ENCODE measurements around the gene LAMC2. TPM values are rescaled to one million over a fixed set of nuclear protein-coding genes. Genes with fewer than 3 reads are reported as not detected.

Gene LAMC2
- total RNA-seq, 1 donor, result 27.6 TPM

DNA sequence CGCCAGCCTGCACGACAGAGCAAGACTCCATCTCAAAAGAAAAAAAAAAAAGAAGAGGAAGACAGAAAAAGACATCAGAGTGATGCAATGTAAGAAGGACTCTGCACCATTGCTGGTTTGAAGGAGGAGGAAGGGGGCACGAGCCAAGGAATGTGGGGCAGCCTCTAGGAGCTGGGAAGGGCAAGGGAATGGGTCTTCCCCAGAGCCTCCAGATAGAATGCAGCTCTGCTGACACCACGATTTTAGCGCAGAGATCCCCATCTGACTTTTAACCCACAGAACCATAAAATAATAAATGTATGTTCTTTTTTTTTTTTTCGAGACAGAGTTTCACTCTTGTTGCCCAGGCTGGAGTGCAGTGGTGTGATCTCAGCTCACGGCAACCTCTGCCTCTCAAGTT, 33.9 kb upstream of the LAMC2 start:
- TF ChIP-seq, protein P1, sequence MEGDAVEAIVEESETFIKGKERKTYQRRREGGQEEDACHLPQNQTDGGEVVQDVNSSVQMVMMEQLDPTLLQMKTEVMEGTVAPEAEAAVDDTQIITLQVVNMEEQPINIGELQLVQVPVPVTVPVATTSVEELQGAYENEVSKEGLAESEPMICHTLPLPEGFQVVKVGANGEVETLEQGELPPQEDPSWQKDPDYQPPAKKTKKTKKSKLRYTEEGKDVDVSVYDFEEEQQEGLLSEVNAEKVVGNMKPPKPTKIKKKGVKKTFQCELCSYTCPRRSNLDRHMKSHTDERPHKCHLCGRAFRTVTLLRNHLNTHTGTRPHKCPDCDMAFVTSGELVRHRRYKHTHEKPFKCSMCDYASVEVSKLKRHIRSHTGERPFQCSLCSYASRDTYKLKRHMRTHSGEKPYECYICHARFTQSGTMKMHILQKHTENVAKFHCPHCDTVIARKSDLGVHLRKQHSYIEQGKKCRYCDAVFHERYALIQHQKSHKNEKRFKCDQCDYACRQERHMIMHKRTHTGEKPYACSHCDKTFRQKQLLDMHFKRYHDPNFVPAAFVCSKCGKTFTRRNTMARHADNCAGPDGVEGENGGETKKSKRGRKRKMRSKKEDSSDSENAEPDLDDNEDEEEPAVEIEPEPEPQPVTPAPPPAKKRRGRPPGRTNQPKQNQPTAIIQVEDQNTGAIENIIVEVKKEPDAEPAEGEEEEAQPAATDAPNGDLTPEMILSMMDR (IDR thresholded peaks at IDR 0.05; ENCODE audit: insufficient read depth, low read depth, low read length), result no peak
- DNase-seq (ENCODE audit: low read depth), result no peak
- H3K4me3 ChIP-seq (ENCODE audit: low read depth, low read length), result no peak overlapping the region

DNA sequence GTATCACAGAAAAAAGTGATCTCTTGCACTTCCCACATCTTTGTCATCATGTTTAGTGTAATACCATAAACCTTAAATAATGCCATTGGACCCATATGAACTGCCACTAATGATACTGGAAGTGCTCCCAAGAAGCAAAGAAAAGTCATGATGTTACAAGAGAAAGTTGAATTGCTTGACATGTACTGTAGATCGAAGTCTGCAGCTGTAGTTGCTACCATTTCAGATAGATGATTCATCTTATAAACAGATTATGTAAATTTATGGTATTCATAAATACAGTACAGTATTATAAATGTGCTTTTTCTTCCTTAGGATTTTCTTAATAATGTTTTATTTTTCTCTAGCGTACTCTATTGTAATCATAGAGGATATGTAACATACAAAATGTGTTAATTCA, 30.1 kb upstream of the LAMC2 start:
- DNase-seq (ENCODE audit: low read depth), result no peak
- TF ChIP-seq, protein P1 (IDR thresholded peaks at IDR 0.05; ENCODE audit: insufficient read depth, low read depth, low read length), result no peak
- no peak overlapping the region for H3K4me3 ChIP-seq (ENCODE audit: low read depth, low read length)

DNA sequence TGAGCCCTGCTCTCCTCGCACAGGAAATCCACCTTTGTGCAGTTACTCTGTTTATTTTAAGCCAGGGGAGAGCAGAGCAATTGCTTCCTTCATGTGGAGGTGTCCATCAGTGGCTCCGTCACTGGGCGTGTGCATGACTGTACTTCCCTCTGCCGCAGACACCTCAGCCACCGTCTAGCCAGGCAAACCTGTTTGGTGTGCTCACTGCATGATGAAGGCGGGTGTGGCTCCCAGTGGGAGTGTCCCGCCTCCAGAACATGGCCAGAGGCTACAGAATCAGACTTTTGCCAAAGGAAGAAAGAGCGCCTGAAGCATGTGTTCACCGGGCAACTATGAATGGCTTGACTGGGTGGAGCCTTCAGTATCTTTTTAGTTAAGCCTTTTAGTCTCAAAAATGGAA, 26.1 kb upstream of the LAMC2 start:
- TF ChIP-seq, protein P1 (IDR thresholded peaks at IDR 0.05; ENCODE audit: insufficient read depth, low read depth, low read length), result no peak
- DNase-seq (ENCODE audit: low read depth), result no peak

DNA sequence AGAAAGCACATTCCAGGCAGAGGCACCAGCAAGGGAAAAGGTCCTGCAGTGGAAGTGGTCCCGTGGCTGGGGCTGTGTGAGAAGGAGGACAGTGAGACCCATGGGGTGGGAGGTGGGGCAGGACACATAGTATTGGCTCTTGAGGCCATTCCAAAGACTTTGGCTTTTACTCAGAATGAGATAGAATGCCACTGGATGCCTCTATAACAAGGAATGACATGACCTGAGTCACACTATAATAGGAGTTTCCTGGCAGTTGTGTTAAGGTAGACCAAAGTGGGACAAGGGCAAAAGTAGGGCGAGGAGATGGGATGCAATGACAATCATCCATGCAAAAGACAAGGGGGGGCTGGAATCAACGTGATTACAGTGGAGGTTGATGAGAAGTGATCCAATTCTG, 24.7 kb upstream of the LAMC2 start:
- TF ChIP-seq, protein P1 (IDR thresholded peaks at IDR 0.05; ENCODE audit: insufficient read depth, low read depth, low read length), result no peak
- H3K4me3 ChIP-seq (ENCODE audit: low read depth, low read length), result no peak overlapping the region
- no peak for DNase-seq (ENCODE audit: low read depth)

More for the DNA sequence above, 26.1 kb upstream of the LAMC2 start:
- no peak overlapping the region for H3K4me3 ChIP-seq (ENCODE audit: low read depth, low read length)

DNA sequence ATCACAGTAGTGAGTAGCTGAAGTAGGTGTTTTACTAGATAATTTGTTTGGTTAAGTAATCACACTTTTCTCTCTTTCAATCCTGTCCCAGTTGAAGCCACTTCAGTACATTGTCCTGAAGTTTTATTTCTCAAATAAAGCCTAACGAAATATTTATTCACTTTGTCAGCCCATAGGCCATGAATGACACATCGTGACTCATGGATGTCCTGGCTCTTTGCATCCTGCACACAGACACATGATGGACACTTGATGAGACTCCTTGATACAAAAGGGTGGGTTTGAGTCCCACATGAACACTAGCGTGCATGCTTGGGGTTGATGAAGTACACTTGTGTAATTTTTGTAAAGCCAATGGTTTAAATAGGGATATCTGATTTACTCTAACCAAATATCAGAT, 22.7 kb upstream of the LAMC2 start:
- peak; percentile 40 for DNase-seq (ENCODE audit: low read depth)

DNA sequence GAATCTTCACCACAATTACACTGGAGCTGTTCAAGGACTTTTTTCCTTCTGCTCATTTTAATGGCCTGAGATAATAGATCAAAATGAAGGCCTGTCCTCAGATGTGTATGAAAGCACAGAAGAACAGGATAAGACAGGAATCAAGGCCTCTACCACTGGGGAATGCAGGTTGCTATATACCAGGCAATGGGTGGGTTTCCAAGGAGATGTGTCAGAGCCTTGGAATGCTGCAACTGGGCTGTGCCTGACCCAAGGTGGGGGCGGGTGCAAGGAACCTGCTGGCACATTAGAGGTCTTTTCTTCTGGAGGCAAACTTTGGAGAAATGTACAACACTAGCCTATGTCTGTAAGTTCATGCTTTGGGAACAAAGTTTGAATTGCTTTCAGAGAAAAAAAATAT, 21.7 kb upstream of the LAMC2 start:
- no peak overlapping the region for H3K4me3 ChIP-seq (ENCODE audit: low read depth, low read length)
- DNase-seq (ENCODE audit: low read depth), result no peak
- TF ChIP-seq, protein P1 (IDR thresholded peaks at IDR 0.05; ENCODE audit: insufficient read depth, low read depth, low read length), result no peak

More for the DNA sequence above, 22.7 kb upstream of the LAMC2 start:
- TF ChIP-seq, protein P1 (IDR thresholded peaks at IDR 0.05; ENCODE audit: insufficient read depth, low read depth, low read length), result no peak
- H3K4me3 ChIP-seq (ENCODE audit: low read depth, low read length), result no peak overlapping the region

DNA sequence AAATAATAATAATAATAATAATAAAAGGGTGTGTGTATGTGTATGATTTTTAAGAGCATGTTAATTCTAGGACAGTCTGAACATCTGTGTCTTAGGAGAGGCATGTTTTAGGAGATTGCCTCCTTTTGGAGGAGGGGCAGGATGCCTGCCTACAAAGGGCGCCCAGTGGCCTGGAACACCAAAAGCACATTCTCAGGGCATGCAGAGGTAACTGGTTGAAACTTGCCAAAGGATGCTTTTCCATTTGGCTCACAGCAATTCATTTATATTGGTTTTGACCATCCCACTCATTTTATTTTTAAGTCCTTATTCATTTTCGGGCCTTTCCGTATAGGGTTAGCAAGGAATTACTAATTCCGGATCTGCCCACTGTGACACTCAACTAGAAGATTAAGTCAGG, 21.1 kb upstream of the LAMC2 start:
- DNase-seq (ENCODE audit: low read depth), result no peak
- TF ChIP-seq, protein P1 (IDR thresholded peaks at IDR 0.05; ENCODE audit: insufficient read depth, low read depth, low read length), result no peak
- H3K4me3 ChIP-seq (ENCODE audit: low read depth, low read length), result no peak overlapping the region

Data from fibroblast of villous mesenchyme (primary cell).